Measurements from ENCODE around the gene JAZF1.

JAZF1 gene

GRCh38 chr7:28061824-28062196 lies 118.8 kb downstream of the JAZF1 start:
- no peak for DNase-seq (ENCODE audit: low read depth, low spot score)
- H3K27ac ChIP-seq = peak overlapping the region; percentile 60

- no peak overlapping the region for H3K27ac ChIP-seq
These were observed 120.1 kb downstream of the JAZF1 start for GRCh38 chr7:28060371-28060950.

GRCh38 chr7:28055161-28055544 lies 125.4 kb downstream of the JAZF1 start:
- no peak overlapping the region for H3K27ac ChIP-seq
- DNase-seq (ENCODE audit: low read depth, low spot score) = no peak

More at GRCh38 chr7:28060371-28060950, 120.1 kb downstream of the JAZF1 start:
- no peak for DNase-seq (ENCODE audit: low read depth, low spot score)

- no peak for DNase-seq (ENCODE audit: low read depth, low spot score)
- no peak overlapping the region for H3K27ac ChIP-seq
These were observed 125.9 kb downstream of the JAZF1 start for GRCh38 chr7:28054531-28055160.

DNA sequence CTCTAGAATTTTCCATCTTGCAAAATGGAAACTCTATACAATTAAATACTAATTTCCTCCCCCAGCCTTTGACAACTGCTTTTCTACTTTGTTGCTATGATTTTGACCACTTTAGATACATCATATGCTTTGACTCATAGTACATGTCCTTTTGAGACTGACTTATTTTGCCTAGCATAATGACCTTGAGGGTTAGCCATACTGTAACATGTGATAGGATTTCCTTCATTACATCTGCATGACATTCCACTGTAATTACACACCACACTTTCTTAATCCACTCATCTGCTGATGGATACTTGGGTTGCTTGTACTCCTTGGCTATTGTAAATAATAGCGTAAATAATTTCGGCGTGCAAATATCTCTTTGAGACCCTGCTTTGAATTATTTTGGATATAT lies 127.7 kb downstream of the JAZF1 start:
- H3K27ac ChIP-seq = no peak overlapping the region
- DNase-seq (ENCODE audit: low read depth, low spot score) = no peak

DNA sequence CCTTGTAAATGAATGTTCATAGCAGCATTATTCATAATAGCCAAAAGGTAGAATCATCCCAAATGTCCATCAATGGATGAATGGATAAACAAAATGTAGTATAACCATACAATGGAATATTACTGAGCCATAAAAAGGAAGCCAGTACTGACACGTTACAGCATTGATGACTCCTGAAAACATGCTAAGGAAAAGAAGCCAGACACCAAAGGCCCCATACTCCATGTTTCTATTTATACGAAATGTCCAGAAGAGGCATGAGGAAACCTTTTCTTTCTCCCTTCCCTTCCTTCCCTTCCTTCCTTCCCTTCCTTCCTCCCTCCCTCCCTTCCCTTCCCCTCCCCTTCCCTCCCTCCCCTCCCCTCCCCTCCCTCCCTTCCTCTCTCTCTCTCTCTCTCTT lies 131.9 kb downstream of the JAZF1 start:
- H3K27ac ChIP-seq = no peak overlapping the region
- DNase-seq (ENCODE audit: low read depth, low spot score) = no peak

DNA sequence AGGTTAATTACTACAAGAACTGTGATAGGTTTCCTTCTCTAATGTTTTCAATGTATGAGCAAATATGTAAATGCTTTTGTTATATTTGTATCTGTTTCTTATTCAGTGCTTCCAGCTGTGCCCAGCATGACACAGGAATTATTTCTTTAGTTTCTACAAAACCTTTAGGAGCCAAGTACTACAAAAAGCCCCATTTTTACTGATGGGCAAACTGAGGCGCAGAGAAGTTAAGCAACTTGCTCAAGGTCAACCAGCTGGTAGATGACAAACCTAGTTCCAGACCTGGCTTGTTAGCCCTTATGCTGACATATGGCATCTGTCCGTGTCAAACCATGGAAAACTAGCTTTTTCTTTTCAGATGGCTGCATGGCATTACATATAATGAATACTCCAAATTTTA lies 134.6 kb downstream of the JAZF1 start:
- H3K27ac ChIP-seq = no peak overlapping the region
- DNase-seq (ENCODE audit: low read depth, low spot score) = no peak

DNA sequence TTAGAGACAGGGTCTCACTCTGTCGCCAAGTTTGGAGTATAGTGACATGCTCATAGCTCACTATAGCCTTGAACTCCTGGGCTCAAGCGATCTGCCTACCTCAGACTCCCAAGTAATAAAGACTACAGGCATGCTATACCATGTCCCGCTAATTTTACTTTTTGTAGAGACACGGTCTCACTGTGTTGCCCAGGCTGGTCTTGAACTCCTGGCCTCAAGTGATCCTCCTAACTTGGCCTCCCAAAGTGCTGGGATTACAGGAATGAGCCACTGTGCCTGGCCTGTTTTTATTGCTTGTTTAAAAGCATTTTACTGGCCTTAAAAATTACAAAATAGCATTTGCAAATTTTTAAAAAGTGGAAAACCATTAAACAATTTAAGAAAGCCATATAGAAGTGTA lies 135.0 kb downstream of the JAZF1 start:
- DNase-seq (ENCODE audit: low read depth, low spot score) = no peak
- H3K27ac ChIP-seq = no peak overlapping the region

DNA sequence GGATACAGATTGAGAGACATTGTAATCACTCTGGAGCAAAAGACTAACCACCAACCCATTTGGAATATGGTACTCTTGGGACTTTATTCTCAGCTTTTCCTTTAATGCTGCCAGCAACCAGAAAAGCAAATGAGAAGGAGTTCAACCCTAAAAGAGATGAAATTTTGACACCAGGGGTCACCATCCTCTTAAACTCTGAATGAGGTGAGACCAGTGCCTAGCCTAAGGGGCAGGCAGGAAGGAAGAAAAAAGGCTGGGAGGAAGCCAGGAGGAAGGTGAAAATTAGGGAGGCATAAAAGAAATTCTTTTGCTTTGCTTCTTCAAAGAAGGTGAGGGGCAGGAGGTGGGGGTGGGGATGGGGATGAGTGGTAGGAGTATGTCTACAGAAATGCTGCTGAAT lies 135.8 kb downstream of the JAZF1 start:
- DNase-seq (ENCODE audit: low read depth, low spot score) = no peak
- H3K27ac ChIP-seq = no peak overlapping the region

DNA sequence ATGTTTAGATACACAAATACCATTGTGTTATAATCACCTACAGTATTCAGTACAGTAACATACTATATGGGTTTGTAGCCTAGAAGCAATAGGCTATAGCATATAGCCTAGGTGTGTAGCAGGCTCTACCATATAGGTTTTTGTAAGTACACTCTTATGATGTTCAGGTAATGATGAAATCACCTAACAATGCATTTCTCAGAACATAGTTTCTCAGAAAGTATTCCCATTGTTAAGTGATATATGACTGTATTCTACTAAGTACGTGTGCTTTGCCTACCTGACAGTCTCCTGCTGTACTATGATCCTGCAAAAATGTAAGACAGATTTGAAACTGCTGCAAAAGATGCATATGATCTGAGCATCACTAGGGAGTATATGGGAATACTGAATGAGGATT lies 137.9 kb downstream of the JAZF1 start:
- H3K27ac ChIP-seq = peak overlapping the region; percentile 70
- no peak for DNase-seq (ENCODE audit: low read depth, low spot score)

DNA sequence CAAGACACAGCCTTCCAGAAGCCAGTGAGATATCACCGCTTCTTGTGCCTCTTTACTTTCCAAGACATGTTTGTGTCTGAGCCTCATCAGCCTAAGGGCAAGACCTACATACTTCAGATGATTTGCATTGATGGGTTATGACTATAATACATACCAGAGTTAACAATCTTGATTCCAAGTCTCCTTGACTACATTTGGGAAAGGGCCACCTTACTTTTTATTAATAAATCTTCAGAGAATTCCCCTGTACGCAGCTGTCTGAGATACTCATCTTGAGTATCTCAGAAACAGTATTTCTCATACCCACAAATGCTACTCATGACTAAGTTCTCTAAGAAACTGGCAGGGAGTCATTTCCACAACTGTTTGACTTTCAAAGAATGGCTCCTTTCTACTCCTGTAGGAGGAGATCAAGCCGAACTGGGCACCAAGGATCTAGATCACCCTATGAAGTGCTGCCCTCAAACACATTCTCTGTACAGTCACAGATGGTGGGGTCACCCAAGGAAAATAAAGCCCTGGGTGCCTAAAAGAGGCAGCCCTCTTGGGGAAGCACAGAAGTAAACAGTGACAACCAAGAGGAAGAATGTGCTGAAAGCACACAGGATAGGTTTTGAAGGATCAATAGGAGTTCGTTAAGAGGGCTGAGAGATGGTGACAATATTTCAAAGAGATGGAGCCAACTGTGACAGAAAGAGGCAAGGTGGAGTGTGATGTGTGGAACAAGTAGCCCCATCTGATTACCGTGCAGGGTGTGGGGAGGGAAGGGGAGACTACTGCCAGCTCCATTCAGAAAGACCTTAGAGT lies 138.9 kb downstream of the JAZF1 start:
- peak; percentile 60 for DNase-seq (ENCODE audit: low read depth, low spot score)
- peak overlapping the region; percentile 70 for H3K27ac ChIP-seq

DNA sequence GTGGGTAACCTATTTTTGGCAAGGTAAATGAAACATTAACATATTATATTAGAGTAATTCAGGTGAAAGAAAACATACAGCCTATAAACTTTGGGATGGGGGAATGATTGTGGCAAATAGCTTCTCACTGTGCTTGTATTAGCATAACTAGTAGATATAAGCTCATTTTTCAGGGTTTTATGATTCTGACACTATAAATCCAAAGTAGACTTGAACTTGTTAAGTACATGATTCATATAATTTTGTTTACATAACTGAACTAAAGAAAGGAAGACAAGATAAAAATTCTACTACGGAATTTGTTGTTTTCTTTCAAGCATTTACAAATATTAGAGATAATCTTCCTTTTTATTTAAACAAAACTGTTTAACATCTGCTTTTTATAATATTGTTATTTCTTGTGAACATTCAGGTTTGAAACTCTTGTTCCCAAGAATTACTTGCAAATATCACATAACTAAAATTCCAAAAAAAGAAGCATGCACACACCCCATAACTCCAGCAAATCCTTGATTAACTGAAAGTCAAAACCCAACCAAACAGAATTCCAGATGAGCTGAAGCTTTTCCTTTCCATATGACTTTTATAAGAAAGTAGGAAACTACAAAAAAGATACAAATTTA lies 142.3 kb downstream of the JAZF1 start:
- no peak for DNase-seq (ENCODE audit: low read depth, low spot score)
- no peak overlapping the region for H3K27ac ChIP-seq

GRCh38 chr7:28037220-28038010 lies 143.2 kb downstream of the JAZF1 start:
- DNase-seq (ENCODE audit: low read depth, low spot score) = peak; percentile 84
- H3K27ac ChIP-seq = peak overlapping the region; percentile 55

DNA sequence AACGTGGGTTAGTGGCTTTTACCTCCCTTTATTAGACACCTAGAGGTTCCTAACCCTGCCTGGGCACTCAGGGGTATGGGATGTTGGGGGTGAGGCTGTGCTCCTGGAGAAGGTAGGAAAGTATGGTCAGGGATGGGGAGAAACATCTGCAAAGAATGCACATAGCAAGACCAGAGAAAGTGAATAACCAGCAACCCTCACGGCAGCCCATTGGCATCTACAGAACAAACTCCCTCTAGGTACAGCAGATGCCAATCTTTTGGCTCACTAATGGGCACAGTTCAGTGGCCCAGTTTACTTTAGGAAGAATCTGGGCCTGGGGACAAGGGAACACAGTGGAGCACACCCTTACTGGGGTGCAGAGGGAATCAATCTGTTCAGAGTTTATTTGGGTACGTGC lies 143.9 kb downstream of the JAZF1 start:
- no peak for DNase-seq (ENCODE audit: low read depth, low spot score)
- peak overlapping the region; percentile 55 for H3K27ac ChIP-seq

- no peak for DNase-seq (ENCODE audit: low read depth, low spot score)
- H3K27ac ChIP-seq = no peak overlapping the region
These were observed 147.2 kb downstream of the JAZF1 start for GRCh38 chr7:28033386-28033785.

DNA sequence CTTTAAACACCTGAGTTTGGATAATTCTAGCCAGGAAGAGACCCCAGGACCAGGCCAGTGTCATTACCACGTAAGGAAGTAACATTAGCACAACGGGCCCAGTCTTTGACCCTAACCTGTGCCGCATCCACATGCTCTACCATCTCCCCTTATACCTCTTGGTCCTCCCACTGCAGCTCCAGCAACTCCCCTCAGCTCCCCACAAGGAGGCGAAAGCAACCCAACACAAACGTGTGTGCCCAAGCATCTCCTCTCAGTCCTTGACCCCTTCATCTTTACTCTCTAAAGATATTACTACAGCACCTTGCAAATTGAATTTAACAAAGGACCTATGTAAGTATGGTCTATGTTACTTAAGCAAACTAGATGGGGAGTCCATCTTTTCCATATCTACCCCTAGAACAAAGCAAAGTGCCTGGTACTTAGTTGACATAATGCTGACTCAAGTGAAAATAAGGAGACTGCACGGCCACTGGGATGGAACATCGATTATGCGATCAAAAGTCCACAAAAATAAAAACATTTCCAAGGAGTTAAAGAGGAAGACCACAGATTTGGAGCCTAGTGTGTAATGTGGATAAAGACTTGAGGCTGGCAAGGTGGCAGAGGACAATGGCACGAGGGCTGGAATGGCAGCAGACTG lies 147.7 kb downstream of the JAZF1 start:
- DNase-seq (ENCODE audit: low read depth, low spot score) = no peak
- H3K27ac ChIP-seq = no peak overlapping the region

DNA sequence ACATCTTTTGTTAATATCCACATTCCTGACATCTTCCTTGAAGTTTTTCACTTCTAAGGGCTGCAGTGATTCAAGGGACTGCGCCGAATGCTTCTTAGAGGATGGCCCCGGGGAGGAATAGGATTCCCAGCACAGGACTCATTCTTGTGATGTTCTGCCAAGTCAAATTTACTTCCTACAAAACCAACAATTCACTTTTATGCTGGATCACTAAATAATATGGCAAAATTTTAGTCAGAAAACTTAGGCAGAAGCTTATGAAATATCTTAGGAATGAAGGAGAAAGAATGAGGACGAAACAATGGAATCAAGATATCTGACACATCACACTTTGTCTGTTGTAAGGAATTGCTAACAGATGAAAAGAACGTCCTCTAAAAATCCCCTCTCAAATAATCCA lies 151.5 kb downstream of the JAZF1 start:
- DNase-seq (ENCODE audit: low read depth, low spot score) = no peak
- no peak overlapping the region for H3K27ac ChIP-seq

DNA sequence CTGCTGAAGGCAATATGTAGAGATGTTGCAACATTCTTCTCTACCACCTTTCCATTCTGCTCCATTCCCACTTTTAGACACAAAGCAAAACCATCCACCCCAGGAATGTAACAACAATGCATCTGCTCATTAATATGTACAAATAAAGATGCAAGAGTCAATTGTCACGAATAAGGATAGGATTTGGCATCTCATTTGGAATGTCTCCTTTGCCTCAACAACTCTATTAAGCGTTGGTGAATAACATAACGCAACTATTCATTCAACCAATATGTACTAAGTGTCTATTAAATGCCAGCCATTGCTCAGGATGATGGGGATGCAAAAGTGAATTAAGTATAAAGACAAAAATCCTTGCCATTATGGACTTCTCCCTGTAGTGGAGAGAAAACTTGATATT lies 152.1 kb downstream of the JAZF1 start:
- no peak for DNase-seq (ENCODE audit: low read depth, low spot score)
- no peak overlapping the region for H3K27ac ChIP-seq

GRCh38 chr7:28026237-28026636 lies 154.4 kb downstream of the JAZF1 start:
- DNase-seq (ENCODE audit: low read depth, low spot score) = no peak
- no peak overlapping the region for H3K27ac ChIP-seq

DNA sequence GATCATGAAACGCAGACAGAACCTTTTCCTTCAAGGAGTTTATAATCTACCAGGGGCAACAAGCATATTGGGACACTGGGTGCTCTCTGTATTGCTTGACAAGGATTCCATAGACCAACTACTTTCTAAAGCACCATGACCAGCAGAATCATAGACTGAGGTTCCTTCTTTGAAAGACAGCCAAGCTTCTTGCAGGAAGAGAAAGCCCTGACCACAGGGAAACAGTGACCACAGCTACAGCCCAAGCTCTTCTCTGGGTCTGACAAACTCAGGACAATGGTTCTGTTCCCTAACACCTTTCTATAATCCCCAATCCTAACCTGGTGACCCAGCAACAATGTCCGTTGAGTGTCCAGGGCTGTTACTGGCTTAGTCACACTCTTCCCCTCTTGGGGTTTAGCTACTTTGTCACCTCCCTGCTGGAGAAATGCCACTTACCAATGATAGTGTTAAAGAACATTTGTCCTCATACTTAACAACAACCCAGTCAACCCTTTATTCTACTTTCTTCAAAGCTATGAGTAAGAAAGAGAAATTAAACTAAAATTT lies 155.7 kb downstream of the JAZF1 start:
- no peak for DNase-seq (ENCODE audit: low read depth, low spot score)

More for the DNA sequence above, 155.7 kb downstream of the JAZF1 start:
- no peak overlapping the region for H3K27ac ChIP-seq
